ENCODE measurements around the gene MCF2L2.

The MCF2L2 gene

DNA sequence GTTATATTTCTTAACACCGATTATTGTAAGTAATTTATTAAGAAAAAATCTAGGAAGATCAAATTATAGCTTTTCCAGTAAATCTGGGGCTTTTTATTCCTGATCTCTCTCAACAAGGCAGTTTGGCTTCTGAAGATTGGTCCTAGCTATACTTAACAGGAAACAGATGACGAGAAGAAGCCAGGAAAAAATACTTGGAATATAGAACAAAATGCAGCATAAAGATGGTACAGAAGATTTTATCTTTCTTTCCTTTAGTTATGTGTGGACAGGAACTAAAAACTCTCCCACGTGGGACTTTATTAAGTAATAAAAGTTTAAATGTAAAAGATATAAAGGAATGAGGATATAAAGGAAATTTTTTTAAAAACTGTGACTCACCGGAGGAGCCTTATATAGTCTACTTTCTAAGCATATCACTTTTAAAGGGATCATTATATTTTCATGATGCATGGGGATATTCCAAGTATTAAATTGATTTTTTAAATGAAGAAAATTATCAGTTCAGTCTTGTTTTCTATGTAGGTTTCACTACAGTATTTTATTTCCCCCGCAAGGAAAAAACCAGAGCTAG is 167.2 kb downstream of the MCF2L2 start:
- Histone ChIP-seq H3K4me2 (peak overlapping the region; percentile 51 to 88 (median 77)), H4K20me1 (peaks cover 0 to 7% (median 0%) of the 10 kb centered on the region in 11 experiments; a peak in 2 of 22 replicates), H3K9me3 (replicated peaks in 1 of 11) (no peaks in the 10 kb centered on the region), H3K4me1 (peaks cover 19 to 97% (median 66%) of the 10 kb centered on the region in 10 experiments), H3K36me3 (peaks cover 0 to 11% (median 0%) of the 10 kb centered on the region in 11 experiments; a peak in 3 of 22 replicates), H3K9ac (peak overlapping the region in 7 of 11 experiments; percentile 64 to 82 (median 75); a peak in 9 of 22 replicates), H3K27me3 (peaks cover 0 to 24% (median 15%) of the 10 kb centered on the region in 11 experiments; a peak in 17 of 22 replicates), H3K27ac (peak overlapping the region; percentile 65 to 95 (median 88); a peak in 20 of 22 replicates), H3K4me3 (no peak overlapping the region; a peak in 1 of 20 replicates)
- no peak for TF ChIP-seq Cebpa-rat (IDR thresholded peaks at IDR 0.05)

GRCh38 chr3:183260167-183260904 is 168.1 kb downstream of the MCF2L2 start:
- TF ChIP-seq Cebpa-rat (IDR thresholded peaks at IDR 0.05): peak in 10 of 11 experiments; percentile 49 to 96 (median 88); a peak in 18 of 22 replicates

DNA sequence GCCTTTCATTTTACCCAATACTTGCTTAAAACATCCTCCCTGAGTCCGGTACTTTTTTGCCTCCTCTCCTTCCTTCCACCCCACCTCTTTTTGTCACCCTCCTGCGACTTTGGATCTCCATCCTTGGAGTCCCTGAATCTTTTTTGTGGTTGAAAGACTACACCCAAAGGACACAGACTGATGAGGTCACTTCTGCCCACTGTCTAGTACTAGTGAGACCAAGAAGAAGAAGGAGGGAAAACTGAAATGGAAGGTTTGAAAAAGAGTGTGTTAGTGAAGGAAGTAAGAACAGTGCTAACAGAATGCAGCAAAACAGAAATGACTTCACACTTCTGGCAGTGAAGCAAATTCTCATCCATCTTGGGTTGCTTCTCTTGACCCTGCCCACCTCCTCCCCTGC is 168.8 kb downstream of the MCF2L2 start:
- peak overlapping the region; percentile 65 to 95 (median 88); a peak in 21 of 22 replicates for H3K27ac ChIP-seq
- peak overlapping the region; percentile 51 to 88 (median 77) for H3K4me2 ChIP-seq
- peak overlapping the region in 3 of 10 experiments; percentile 14 to 24 (median 21); a peak in 2 of 20 replicates for H3K4me3 ChIP-seq
- peaks cover 5 to 40% (median 31%) of the 10 kb centered on the region in 11 experiments; a peak in 21 of 22 replicates for H3K27me3 ChIP-seq
- peaks cover 19 to 90% (median 62%) of the 10 kb centered on the region in 10 experiments for H3K4me1 ChIP-seq
- H3K9me3 ChIP-seq (replicated peaks in 1 of 11): peaks cover 0 to 11% (median 9%) of the 10 kb centered on the region in 11 experiments; a peak in 16 of 22 replicates
- peak overlapping the region; percentile 52 to 82 (median 74); a peak in 21 of 22 replicates for H3K9ac ChIP-seq
- peaks cover 0 to 3% (median 0%) of the 10 kb centered on the region in 11 experiments; a peak in 3 of 22 replicates for H4K20me1 ChIP-seq
- H3K36me3 ChIP-seq: peaks cover 0 to 11% (median 4%) of the 10 kb centered on the region in 11 experiments; a peak in 5 of 22 replicates
- no peak for TF ChIP-seq Cebpa-rat (IDR thresholded peaks at IDR 0.05)

More at GRCh38 chr3:183260167-183260904, 168.1 kb downstream of the MCF2L2 start:
- H3K9ac ChIP-seq: peak overlapping the region; percentile 52 to 82 (median 74); a peak in 20 of 22 replicates
- H3K27ac ChIP-seq: peak overlapping the region; percentile 65 to 95 (median 88); a peak in 21 of 22 replicates
- peaks cover 0 to 11% (median under 1%) of the 10 kb centered on the region in 11 experiments; a peak in 5 of 22 replicates for H3K36me3 ChIP-seq
- H3K9me3 ChIP-seq (replicated peaks in 1 of 11): peaks cover 0 to 4% (median 2%) of the 10 kb centered on the region in 11 experiments; a peak in 16 of 22 replicates
- peaks cover 19 to 91% (median 64%) of the 10 kb centered on the region in 10 experiments for H3K4me1 ChIP-seq
- peaks cover 0 to 33% (median 24%) of the 10 kb centered on the region in 11 experiments; a peak in 20 of 22 replicates for H3K27me3 ChIP-seq
- peak overlapping the region in 4 of 10 experiments; percentile 14 to 24 (median 18); a peak in 5 of 20 replicates for H3K4me3 ChIP-seq
- peaks cover 0 to 5% (median 0%) of the 10 kb centered on the region in 11 experiments; a peak in 3 of 22 replicates for H4K20me1 ChIP-seq
- peak overlapping the region; percentile 51 to 88 (median 77) for H3K4me2 ChIP-seq

GRCh38 chr3:183259087-183259486 is 169.3 kb downstream of the MCF2L2 start:
- peaks cover 24 to 86% (median 62%) of the 10 kb centered on the region in 10 experiments for H3K4me1 ChIP-seq
- peak overlapping the region; percentile 51 to 88 (median 77) for H3K4me2 ChIP-seq
- H3K4me3 ChIP-seq: no peak overlapping the region
- H3K27ac ChIP-seq: peak overlapping the region; percentile 65 to 95 (median 88); a peak in 21 of 22 replicates
- H3K36me3 ChIP-seq: peaks cover 0 to 11% (median 4%) of the 10 kb centered on the region in 11 experiments; a peak in 5 of 22 replicates
- H3K27me3 ChIP-seq: peaks cover 10 to 46% (median 37%) of the 10 kb centered on the region in 11 experiments; a peak in 21 of 22 replicates
- TF ChIP-seq Cebpa-rat (IDR thresholded peaks at IDR 0.05): no peak
- H3K9ac ChIP-seq: peak overlapping the region in 8 of 11 experiments; percentile 68 to 82 (median 75); a peak in 13 of 22 replicates
- peaks cover 0 to 15% (median 11%) of the 10 kb centered on the region in 11 experiments; a peak in 16 of 22 replicates for H3K9me3 ChIP-seq (replicated peaks in 1 of 11)
- peaks cover 0 to 8% (median 0%) of the 10 kb centered on the region in 11 experiments; a peak in 4 of 22 replicates for H4K20me1 ChIP-seq

DNA sequence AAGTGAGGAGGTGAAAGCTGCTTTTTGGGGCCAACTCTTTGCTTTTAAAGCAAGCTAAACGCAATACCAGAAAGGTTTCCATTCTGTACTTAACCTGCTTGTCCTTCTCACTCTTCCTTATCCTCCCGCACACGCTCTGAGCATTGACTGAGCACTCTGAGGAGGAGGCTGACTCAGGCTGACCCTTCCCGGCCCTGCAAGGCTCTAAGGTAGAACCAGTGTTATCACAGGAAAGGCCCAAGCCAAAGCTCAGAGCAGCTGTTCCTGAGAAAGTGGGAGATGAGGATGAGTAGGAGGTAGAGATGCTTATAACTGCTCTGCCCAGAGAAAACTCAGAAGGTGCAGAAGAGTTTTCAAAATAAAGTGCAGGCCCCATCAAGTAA is 173.1 kb downstream of the MCF2L2 start:
- H3K36me3 ChIP-seq: peaks cover 0 to 7% (median 4%) of the 10 kb centered on the region in 11 experiments; a peak in 5 of 22 replicates
- peaks cover 0 to 13% (median 0%) of the 10 kb centered on the region in 11 experiments; a peak in 3 of 22 replicates for H4K20me1 ChIP-seq
- peak overlapping the region in 9 of 10 experiments; percentile 66 to 83 (median 74); a peak in 15 of 20 replicates for H3K4me3 ChIP-seq
- peak overlapping the region in 7 of 11 experiments; percentile 82 to 98 (median 93); a peak in 11 of 22 replicates for H3K9ac ChIP-seq
- peak overlapping the region in 9 of 11 experiments; percentile 92 to 97 (median 94); a peak in 14 of 22 replicates for H3K4me2 ChIP-seq
- H3K4me1 ChIP-seq: peaks cover 30 to 76% (median 44%) of the 10 kb centered on the region in 10 experiments
- peaks cover 29 to 82% (median 74%) of the 10 kb centered on the region in 11 experiments for H3K27me3 ChIP-seq
- TF ChIP-seq Cebpa-rat (IDR thresholded peaks at IDR 0.05): no peak
- H3K27ac ChIP-seq: peak overlapping the region in 6 of 11 experiments; percentile 83 to 94 (median 92); a peak in 10 of 22 replicates
- H3K9me3 ChIP-seq (replicated peaks in 1 of 11): peaks cover 0 to 15% (median 11%) of the 10 kb centered on the region in 11 experiments; a peak in 16 of 22 replicates

DNA sequence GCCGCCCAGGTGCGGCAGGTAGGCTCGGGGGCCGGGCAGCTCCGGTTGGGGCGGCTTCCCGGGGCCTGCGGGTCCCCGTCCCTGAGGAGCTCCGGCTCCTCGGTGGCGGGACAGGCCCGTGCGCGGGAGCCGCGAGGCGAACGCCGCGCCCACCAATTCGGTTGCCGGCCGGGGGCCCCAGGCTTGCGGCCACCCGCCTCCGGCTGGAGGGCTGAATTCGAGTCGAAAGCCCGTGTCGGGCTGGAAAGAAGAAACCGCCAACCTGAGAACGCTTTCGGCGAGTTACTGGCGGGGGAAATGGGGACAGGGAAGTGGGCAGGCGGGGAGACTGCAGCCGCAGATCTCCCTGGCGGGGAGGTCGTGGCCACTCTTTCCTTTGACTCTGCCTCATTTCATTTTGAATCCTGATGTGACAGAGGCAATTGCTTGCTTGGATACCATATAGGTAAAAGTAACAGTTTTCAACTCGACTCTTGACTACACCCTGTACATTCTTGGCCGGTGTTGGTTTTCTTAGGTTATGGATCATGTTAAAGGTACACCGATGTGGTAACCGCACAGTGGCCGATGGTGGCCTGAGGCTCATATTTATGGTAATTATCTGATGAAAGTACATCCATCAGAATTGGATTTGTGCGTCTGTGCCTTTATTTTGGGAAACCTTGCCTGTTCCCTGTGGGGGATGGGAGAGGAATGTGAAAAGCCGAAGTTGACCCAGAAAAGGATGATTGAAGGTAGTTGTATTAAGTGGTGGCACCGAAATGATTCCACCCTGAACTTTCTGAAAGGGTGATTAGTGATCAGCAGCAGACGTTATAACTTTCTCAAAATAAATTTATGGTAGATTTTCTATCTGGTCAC is 173.7 kb downstream of the MCF2L2 start:
- Histone ChIP-seq H3K9ac (peak overlapping the region; percentile 80 to 98 (median 88)), H3K4me2 (peak overlapping the region; percentile 90 to 99 (median 94)), H3K4me1 (peaks cover 25 to 75% (median 40%) of the 10 kb centered on the region in 10 experiments), H3K4me3 (peak overlapping the region; percentile 59 to 83 (median 72)), H3K36me3 (peaks cover 0 to 7% (median 4%) of the 10 kb centered on the region in 11 experiments; a peak in 5 of 22 replicates), H4K20me1 (peaks cover 0 to 13% (median 0%) of the 10 kb centered on the region in 11 experiments; a peak in 3 of 22 replicates), H3K27ac (peak overlapping the region; percentile 76 to 94 (median 90)), H3K27me3 (peaks cover 29 to 82% (median 74%) of the 10 kb centered on the region in 11 experiments), H3K9me3 (replicated peaks in 1 of 11) (peaks cover 0 to 15% (median 11%) of the 10 kb centered on the region in 11 experiments; a peak in 16 of 22 replicates)
- TF ChIP-seq Cebpa-rat (IDR thresholded peaks at IDR 0.05): no peak

All from BLaER1 treated with 17β-estradiol and CSF1 and Interleukin-3, amounts not matched to agents 10 nM and 100 nM (cell line).